ENCODE results near the gene MYO7B.

The MYO7B gene

GRCh38 chr2:127626175-127626574 is 90.7 kb downstream of the MYO7B start:
- DNase-seq (ENCODE audit: low read depth in 2 of 2): no peak

GRCh38 chr2:127626917-127627739 is 91.6 kb downstream of the MYO7B start:
- no peak for DNase-seq (ENCODE audit: low read depth in 2 of 2)

GRCh38 chr2:127627740-127628571 is 92.5 kb downstream of the MYO7B start:
- no peak for DNase-seq (ENCODE audit: low read depth in 2 of 2)

- no peak for DNase-seq (ENCODE audit: low read depth in 2 of 2)
Observed at GRCh38 chr2:127628767-127629614, 93.5 kb downstream of the MYO7B start.

GRCh38 chr2:127629637-127630036 is 94.2 kb downstream of the MYO7B start:
- no peak for DNase-seq (ENCODE audit: low read depth in 2 of 2)

GRCh38 chr2:127630096-127630863 is 94.8 kb downstream of the MYO7B start:
- DNase-seq (ENCODE audit: low read depth in 2 of 2): no peak

- no peak for DNase-seq (ENCODE audit: low read depth in 2 of 2)
Observed at GRCh38 chr2:127630864-127631540, 95.5 kb downstream of the MYO7B start.

- no peak for DNase-seq (ENCODE audit: low read depth in 2 of 2)
Observed at GRCh38 chr2:127631541-127631996, 96.1 kb downstream of the MYO7B start.

GRCh38 chr2:127631997-127632581 is 96.6 kb downstream of the MYO7B start:
- no peak for DNase-seq (ENCODE audit: low read depth in 2 of 2)

- DNase-seq (ENCODE audit: low read depth in 2 of 2): no peak
Observed at GRCh38 chr2:127632592-127633489, 97.4 kb downstream of the MYO7B start.

GRCh38 chr2:127633556-127634065 is 98.1 kb downstream of the MYO7B start:
- no peak for DNase-seq (ENCODE audit: low read depth in 2 of 2)

- no peak for DNase-seq (ENCODE audit: low read depth in 2 of 2)
Observed at GRCh38 chr2:127634066-127634617, 98.7 kb downstream of the MYO7B start.

GRCh38 chr2:127634626-127635379 is 99.3 kb downstream of the MYO7B start:
- DNase-seq (ENCODE audit: low read depth in 2 of 2): no peak

- DNase-seq (ENCODE audit: low read depth in 2 of 2): no peak
Observed at GRCh38 chr2:127635380-127636237, 100.1 kb downstream of the MYO7B start.

GRCh38 chr2:127636248-127637235 is 101.1 kb downstream of the MYO7B start:
- DNase-seq (ENCODE audit: low read depth in 2 of 2): no peak

GRCh38 chr2:127637236-127637630 is 101.8 kb downstream of the MYO7B start:
- no peak for DNase-seq (ENCODE audit: low read depth in 2 of 2)
